Stomach (tissue), 4 donors: ENCODE measurements around the gene RILPL2.

Experiments
- EP300 ChIP-seq: sonication (generic); formaldehyde crosslinking; IDR thresholded peaks from one replicate; pipeline ENCODE4 v1.6.1; 2017; ENCODE audit warnings: antibody characterized with exemption
- POLR2A ChIP-seq, 4 donors: fragments of 450-650 bp; IDR thresholded peaks; one replicate each; pipeline ENCODE4 v1.6.1; 2016; ENCODE audit warnings: antibody characterized with exemption in 4 of 4, control low read depth in 2 of 4, mild to moderate bottlenecking in 1 of 4, moderate library complexity in 1 of 4
- POLR2AphosphoS5 ChIP-seq, 3 donors: sonication (generic); formaldehyde crosslinking; IDR thresholded peaks; one replicate each; pipeline ENCODE4 v1.6.1; 2016; ENCODE audit warnings: antibody characterized with exemption in 3 of 3
- TF ChIP-seq, protein P1 (sequence below), 7 experiments: fragments of 450-650 bp in 4 of 7; fragments of 200-600 bp in 3 of 7; sonication (generic) in 3 of 7; IDR thresholded peaks; one replicate each; pipeline ENCODE4 v1.5.1; 2016 to 2019; ENCODE audit warnings: antibody characterized with exemption in 7 of 7, control low read depth in 2 of 7, mild to moderate bottlenecking in 1 of 7

DNA sequence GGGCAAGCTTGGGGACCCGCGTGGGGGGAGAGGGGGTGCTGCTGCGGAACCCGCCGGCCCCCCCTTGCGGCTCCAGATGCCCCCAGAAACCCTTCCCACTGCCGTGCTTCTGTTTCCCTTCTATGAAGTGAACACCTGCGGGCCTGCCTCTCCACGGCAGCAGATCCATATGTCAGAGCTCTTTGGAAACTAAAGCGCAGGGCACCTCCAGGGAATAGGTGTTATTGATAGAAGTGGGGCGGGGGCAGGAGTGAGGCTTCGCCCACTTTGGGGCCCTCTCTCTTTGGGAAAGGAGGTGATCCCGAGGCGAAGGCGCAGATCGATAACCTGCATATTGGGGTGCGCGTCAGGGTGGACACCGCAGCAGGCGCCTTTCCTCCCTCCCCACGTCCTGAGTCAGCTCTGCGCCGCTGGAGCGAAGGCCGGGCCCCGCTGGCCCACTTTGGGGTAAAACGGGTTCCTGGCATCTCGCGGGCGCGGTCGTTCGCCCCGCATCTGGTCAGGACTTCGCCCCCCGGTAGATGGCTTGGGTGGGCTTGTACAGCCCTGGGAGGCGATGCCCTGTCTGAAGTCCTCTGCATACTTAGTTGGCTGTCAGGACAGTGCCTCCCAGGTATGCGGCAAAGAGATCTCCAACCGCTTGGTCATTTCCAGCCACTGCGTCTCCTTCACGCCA lies 52.0 kb downstream of the RILPL2 start:
- no peak for TF ChIP-seq POLR2A (IDR thresholded peaks at IDR 0.05)
- TF ChIP-seq, protein P1, sequence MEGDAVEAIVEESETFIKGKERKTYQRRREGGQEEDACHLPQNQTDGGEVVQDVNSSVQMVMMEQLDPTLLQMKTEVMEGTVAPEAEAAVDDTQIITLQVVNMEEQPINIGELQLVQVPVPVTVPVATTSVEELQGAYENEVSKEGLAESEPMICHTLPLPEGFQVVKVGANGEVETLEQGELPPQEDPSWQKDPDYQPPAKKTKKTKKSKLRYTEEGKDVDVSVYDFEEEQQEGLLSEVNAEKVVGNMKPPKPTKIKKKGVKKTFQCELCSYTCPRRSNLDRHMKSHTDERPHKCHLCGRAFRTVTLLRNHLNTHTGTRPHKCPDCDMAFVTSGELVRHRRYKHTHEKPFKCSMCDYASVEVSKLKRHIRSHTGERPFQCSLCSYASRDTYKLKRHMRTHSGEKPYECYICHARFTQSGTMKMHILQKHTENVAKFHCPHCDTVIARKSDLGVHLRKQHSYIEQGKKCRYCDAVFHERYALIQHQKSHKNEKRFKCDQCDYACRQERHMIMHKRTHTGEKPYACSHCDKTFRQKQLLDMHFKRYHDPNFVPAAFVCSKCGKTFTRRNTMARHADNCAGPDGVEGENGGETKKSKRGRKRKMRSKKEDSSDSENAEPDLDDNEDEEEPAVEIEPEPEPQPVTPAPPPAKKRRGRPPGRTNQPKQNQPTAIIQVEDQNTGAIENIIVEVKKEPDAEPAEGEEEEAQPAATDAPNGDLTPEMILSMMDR (IDR thresholded peaks at IDR 0.05) = no peak
- TF ChIP-seq POLR2AphosphoS5 (IDR thresholded peaks at IDR 0.05) = no peak
- TF ChIP-seq EP300 = no peak
